GM15510 (cell line): ENCODE results near the gene UCP3.

Source experiments
- POLR2A ChIP-seq: IDR thresholded peaks from 3 replicates; pipeline ENCODE4 v1.6.1; 2011; ENCODE audit warnings: borderline replicate concordance; ENCODE audit not compliant: insufficient read length; ENCODE audit errors: extremely low read depth

The UCP3 gene

DNA sequence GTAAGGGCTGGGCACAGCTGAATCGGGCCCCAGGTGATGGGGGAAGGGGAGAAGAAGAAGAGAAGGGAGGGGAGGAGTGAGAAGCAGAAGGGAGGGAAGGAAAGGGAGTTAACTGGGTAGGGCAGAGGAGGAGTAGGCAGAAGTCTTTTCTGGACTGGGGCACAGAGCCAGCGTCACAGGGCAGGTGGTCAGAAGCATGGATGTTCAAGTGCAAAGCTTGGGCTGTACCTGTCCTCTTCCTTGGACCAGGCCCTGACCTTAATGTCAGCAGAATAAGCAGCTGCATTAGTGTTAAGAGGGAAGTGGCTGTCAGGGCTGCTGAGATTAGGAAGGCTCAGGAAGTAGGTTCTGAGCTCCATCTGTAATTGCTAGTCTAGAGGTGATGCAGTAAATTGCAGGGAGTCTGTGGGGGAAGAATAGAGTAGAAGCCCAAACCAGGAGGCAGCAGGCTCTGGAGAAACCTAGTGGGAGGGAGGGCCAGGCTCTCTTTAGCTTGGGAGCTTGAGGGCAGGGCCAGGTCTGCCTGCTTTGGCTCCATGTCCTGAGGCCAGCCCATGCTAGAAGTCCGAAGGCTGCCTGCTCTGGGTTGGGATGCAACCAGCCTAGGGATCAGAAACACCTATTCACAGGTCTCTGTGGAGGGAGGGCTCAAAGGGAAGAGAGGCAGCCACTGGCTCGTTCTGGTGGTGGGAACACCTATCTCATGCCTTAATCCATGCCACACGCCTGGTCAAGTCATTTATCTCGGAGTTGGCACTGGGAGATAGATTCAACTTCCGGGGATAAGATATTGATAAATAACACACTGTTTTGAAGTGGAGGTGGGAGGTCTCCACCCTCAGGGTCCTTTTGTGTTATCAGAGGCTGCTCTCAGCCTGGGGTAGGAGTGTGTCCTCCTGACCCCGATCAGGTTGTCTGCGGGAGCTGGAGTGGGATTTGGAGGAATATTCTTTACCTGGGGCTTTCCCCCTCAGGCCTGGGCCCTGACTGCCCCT lies 1.7 kb upstream of the UCP3 start:
- no peak for TF ChIP-seq POLR2A

GRCh38 chr11:74009675-74010305 lies 905 bp upstream of the UCP3 start:
- TF ChIP-seq POLR2A: no peak

DNA sequence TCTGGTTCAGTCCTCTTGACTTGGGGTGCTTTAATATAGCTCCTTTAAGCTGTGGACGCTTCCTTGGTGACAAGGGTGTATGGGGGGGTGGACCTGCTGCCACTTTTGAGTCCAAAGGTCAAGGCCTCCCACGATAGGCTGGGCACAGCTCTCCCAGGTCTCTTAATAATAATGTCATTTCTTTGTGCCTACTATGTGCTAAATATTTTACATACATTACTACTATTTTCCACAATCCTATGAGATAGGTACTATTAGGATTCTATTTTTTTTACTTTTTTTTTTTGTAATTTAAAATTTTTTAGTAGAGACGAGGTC lies 304 bp upstream of the UCP3 start:
- TF ChIP-seq POLR2A: no peak

- no peak for TF ChIP-seq POLR2A
Measured at GRCh38 chr11:74007691-74008372, 1.1 kb downstream of the UCP3 start.

DNA sequence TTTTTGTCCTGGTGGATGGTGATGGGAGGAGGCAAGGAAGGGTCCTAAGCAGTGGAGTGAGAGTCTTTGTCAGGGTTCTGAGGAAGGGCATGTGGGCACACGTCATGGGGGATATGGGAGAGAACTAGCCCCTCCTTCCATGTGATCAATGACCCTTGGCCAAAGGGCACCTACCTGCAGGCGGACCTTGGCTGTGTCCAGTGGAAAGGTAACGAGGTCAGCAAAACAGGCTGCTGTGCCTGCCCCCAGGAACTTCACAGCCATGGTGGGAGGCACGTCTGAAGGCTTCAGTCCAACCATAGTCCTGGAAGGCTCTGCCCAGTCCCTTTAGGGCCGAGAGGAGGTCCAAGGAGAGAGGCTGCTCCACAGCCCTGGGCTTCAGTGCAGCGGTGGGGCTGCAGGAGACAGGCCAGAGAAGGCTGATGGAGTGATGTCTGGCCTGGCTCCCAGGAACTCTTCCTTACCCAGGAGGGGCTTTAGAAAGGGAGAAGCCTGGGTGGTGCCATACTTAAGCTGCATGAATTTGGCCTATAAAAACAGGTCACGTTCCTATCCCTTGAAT lies 2.1 kb downstream of the UCP3 start:
- no peak for TF ChIP-seq POLR2A

GRCh38 chr11:74005721-74006517 lies 3.0 kb downstream of the UCP3 start:
- no peak for TF ChIP-seq POLR2A

- no peak for TF ChIP-seq POLR2A
Measured at GRCh38 chr11:74004759-74005615, 3.9 kb downstream of the UCP3 start.

DNA sequence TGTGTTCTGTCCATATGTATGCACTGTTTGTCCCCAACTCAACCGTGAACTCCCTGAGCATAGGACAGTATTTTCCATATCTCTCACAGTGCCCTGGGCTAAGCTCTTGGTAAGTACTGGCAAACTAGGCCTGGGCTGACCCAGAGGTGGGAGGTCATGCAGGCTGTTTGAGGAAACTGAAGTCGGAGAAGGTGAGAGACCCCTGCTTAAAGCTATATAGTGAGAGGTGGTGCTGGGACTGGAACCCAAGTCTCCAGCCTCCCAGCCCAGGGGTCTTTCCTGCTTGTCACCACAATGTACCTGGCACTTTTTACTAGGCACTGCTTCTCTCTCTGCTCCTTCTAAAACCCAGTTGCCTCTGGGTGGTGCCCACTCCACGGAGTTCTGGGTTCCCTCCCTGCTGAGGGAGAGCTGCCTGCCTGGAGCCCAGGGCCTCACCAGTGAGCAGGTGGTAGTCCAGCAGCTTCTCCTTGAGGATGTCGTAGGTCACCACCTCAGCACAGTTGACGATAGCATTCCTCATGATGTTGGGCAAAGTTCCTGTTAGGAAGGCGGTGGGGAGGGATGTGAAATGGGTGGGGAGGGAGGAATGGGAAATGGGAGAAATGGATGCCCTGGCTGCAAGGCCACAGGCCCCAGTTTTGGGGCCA lies 4.7 kb downstream of the UCP3 start:
- TF ChIP-seq POLR2A: no peak

DNA sequence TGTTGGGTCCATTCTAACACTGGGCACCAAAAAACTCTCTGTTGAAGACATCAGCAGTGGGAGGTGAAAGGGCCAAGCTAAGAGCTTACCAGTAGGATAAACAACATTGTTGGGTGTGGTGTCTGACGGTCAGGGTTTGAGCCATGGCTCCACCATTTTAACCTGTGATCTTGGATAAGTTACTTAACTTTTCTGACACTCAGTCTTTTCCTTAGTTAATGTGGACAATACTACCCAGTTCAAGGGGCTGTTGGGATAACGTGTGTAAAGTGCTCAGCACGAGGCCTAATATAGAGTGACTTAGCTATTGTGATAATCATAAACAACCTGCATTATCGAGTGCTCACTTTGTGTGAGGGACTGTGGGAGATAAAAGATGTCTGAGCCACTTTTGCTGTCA lies 6.1 kb downstream of the UCP3 start:
- TF ChIP-seq POLR2A: no peak

- TF ChIP-seq POLR2A: no peak
Measured at GRCh38 chr11:74001822-74002286, 7.0 kb downstream of the UCP3 start.

DNA sequence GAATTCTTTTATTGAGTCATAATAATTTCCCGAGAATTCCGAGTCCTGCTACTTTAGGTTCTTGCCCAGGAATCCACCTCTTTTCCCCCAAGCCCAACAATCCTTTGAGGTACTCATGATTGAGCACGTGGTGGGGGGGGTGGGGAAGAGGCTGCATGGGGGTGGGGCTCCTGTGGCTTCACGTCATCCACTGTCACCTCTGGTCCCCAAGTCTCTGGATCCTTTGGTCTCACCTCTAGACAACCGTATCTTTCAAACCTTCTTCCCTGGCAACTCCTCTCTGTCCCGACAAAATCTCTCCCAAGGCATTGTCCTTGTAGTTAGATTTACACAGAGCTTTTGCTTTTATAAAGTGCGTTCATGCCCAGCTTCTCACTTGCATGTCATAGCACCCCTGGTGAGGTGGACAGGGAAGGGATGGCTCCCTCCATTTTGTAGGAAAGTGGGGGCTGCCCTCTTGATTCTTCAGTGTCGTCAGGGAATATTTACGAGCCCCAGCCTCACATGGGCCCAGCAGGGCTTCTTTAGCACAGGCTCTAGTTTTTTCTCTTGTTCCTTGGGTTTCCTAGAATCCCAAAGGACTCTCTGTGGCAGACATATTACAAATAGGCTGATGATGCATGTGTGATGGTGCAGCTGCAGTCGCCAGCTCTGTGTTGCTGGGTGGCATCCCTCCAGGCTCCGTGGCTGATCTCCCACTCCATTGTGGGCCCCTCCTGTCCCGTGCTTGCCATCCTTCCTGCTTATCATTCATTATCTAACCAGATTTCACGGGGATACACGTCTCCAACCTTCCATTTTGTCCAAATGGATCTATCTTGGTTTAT lies 8.4 kb downstream of the UCP3 start:
- no peak for TF ChIP-seq POLR2A
